ENCODE results near the gene HDAC5.

Gene HDAC5

DNA sequence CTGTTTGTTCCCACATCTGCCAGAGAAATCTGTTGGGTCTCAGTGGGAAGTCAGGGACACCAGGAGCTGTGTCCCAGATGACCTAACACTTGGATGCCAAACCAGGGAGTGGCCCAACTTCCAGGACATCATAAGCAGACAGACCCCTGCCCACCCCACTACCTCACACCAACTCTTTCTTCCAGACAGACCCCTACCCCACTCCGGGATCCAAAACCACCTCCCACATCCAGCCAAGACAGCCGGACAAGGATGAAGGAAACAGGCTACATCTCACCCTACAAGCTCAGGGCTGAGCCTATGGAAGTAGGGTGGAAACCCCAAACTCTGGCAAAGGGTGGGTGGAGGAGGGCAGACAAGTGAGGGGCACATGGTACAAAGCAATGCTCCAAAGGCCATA is 3.6 kb downstream of the HDAC5 start:
- DNase-seq (ENCODE audit: low read depth in 1 of 2, low spot score in 1 of 2) = no peak
- TF ChIP-seq GABPA (IDR thresholded peaks at IDR 0.05; ENCODE audit: low read depth) (no peak), POLR2AphosphoS5 (IDR thresholded peaks at IDR 0.05; ENCODE audit: low read depth) (no peak), SPI1 (IDR thresholded peaks at IDR 0.05; ENCODE audit: borderline replicate concordance, low read depth) (no peak)
- TF ChIP-seq, protein P1, sequence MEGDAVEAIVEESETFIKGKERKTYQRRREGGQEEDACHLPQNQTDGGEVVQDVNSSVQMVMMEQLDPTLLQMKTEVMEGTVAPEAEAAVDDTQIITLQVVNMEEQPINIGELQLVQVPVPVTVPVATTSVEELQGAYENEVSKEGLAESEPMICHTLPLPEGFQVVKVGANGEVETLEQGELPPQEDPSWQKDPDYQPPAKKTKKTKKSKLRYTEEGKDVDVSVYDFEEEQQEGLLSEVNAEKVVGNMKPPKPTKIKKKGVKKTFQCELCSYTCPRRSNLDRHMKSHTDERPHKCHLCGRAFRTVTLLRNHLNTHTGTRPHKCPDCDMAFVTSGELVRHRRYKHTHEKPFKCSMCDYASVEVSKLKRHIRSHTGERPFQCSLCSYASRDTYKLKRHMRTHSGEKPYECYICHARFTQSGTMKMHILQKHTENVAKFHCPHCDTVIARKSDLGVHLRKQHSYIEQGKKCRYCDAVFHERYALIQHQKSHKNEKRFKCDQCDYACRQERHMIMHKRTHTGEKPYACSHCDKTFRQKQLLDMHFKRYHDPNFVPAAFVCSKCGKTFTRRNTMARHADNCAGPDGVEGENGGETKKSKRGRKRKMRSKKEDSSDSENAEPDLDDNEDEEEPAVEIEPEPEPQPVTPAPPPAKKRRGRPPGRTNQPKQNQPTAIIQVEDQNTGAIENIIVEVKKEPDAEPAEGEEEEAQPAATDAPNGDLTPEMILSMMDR (IDR thresholded peaks at IDR 0.05; ENCODE audit: insufficient read depth, low read length) = no peak
- TF ChIP-seq, protein P2, sequence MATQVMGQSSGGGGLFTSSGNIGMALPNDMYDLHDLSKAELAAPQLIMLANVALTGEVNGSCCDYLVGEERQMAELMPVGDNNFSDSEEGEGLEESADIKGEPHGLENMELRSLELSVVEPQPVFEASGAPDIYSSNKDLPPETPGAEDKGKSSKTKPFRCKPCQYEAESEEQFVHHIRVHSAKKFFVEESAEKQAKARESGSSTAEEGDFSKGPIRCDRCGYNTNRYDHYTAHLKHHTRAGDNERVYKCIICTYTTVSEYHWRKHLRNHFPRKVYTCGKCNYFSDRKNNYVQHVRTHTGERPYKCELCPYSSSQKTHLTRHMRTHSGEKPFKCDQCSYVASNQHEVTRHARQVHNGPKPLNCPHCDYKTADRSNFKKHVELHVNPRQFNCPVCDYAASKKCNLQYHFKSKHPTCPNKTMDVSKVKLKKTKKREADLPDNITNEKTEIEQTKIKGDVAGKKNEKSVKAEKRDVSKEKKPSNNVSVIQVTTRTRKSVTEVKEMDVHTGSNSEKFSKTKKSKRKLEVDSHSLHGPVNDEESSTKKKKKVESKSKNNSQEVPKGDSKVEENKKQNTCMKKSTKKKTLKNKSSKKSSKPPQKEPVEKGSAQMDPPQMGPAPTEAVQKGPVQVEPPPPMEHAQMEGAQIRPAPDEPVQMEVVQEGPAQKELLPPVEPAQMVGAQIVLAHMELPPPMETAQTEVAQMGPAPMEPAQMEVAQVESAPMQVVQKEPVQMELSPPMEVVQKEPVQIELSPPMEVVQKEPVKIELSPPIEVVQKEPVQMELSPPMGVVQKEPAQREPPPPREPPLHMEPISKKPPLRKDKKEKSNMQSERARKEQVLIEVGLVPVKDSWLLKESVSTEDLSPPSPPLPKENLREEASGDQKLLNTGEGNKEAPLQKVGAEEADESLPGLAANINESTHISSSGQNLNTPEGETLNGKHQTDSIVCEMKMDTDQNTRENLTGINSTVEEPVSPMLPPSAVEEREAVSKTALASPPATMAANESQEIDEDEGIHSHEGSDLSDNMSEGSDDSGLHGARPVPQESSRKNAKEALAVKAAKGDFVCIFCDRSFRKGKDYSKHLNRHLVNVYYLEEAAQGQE (IDR thresholded peaks at IDR 0.05; ENCODE audit: insufficient replicate concordance, low read depth) = no peak

DNA sequence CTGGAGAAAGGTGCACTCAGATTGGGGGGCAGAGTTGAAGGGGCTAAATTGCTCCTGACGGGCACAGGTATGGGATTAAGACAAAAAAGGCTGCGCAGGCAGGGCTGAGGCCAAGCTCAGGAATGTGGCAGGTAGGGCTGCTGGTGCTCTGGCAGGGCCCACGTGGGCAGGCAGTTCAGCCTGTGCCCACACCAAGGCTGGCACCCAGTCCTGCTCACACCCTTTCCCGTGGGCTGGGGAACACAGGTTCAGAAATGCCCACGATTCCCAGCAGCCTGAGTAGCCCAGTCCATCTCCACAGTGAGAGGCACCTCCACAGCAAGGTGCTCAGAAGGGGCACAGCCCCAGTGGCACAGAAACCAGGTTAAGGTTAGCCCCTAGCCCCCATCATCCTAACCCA is 4.4 kb downstream of the HDAC5 start:
- TF ChIP-seq POLR2AphosphoS5 (IDR thresholded peaks at IDR 0.05; ENCODE audit: low read depth) (no peak), SPI1 (IDR thresholded peaks at IDR 0.05; ENCODE audit: borderline replicate concordance, low read depth) (no peak), GABPA (IDR thresholded peaks at IDR 0.05; ENCODE audit: low read depth) (no peak)
- TF ChIP-seq, protein P2 (IDR thresholded peaks at IDR 0.05; ENCODE audit: insufficient replicate concordance, low read depth) = no peak
- TF ChIP-seq, protein P1 (IDR thresholded peaks at IDR 0.05; ENCODE audit: insufficient read depth, low read length) = no peak
- no peak for DNase-seq (ENCODE audit: low read depth in 1 of 2, low spot score in 1 of 2)
- H3K4me3 ChIP-seq (replicated peaks; ENCODE audit: insufficient read depth, low read length) = no peak overlapping the region
- H3K27me3 ChIP-seq (ENCODE audit: insufficient read depth, poor library complexity, severe bottlenecking) = no peaks in the 10 kb centered on the region
- H3K27ac ChIP-seq (replicated peaks) = no peak overlapping the region

More for the DNA sequence above, 3.6 kb downstream of the HDAC5 start:
- H3K27ac ChIP-seq (replicated peaks) = no peak overlapping the region
- no peak overlapping the region for H3K4me3 ChIP-seq (replicated peaks; ENCODE audit: insufficient read depth, low read length)
- H3K27me3 ChIP-seq (ENCODE audit: insufficient read depth, poor library complexity, severe bottlenecking) = no peaks in the 10 kb centered on the region

DNA sequence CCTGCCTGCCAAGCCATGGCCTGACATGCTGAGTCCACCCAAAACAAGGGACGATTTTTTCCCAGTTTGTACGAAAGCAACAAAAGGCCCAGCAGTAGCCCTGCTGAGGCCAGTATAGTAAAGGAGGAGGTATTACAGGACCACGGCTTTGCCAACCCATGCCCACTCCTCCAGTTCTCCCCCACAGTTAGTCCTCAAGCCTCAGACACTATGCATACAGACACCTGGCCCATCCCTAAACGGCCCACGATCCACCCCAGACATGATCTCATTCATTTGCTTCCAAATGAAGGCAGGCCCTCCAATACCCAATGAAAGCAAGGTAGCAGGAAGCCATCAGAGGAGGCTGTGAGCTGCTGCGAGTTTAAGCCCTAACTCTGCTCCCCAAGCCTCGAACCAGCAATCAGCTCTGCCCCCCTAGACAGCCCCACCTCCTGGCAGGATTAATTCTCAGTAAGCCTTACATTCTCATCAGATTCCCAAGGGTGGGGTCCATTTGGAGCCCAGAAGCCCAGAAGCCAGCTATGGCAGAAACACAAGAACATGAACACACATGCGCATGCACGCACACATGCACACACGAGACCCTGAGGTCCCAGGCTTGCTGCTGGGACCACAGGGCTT is 4.9 kb downstream of the HDAC5 start:
- no peak overlapping the region for H3K4me3 ChIP-seq (replicated peaks; ENCODE audit: insufficient read depth, low read length)
- DNase-seq (ENCODE audit: low read depth in 1 of 2, low spot score in 1 of 2) = no peak
- no peaks in the 10 kb centered on the region for H3K27me3 ChIP-seq (ENCODE audit: insufficient read depth, poor library complexity, severe bottlenecking)
- H3K27ac ChIP-seq (replicated peaks) = no peak overlapping the region
- TF ChIP-seq, protein P2 (IDR thresholded peaks at IDR 0.05; ENCODE audit: insufficient replicate concordance, low read depth) = no peak
- TF ChIP-seq SPI1 (IDR thresholded peaks at IDR 0.05; ENCODE audit: borderline replicate concordance, low read depth) = no peak
- TF ChIP-seq, protein P1 (IDR thresholded peaks at IDR 0.05; ENCODE audit: insufficient read depth, low read length) = no peak
- no peak for TF ChIP-seq GABPA (IDR thresholded peaks at IDR 0.05; ENCODE audit: low read depth)
- no peak for TF ChIP-seq POLR2AphosphoS5 (IDR thresholded peaks at IDR 0.05; ENCODE audit: low read depth)
